Activated CD8-positive, alpha-beta memory T cell treated with anti-CD3 and anti-CD28 coated beads for 36 hours (primary cell): ENCODE results near the gene PSENEN. TPM values are rescaled to one million over a fixed set of nuclear protein-coding genes. Genes with fewer than 3 reads are reported as not detected.

Experiments used
- CTCF ChIA-PET: fragments of 350-600 bp; sonication (Branson Sonifier 250); formaldehyde crosslinking; loops from one replicate; lab custom pipeline; 2021; ENCODE audit warnings: antibody characterized with exemption; lab: Charles Lee
- POLR2A ChIA-PET: fragments of 350-600 bp; sonication (Branson Sonifier 250); formaldehyde crosslinking; loops from one replicate; lab custom pipeline; 2021; ENCODE audit warnings: antibody characterized with exemption; lab: Charles Lee
- total RNA-seq, 2 experiments: library from RNA; stranded (reverse); gene quantifications; one replicate each; pipeline ENCODE4 v1.2.3, GENCODE V29; 2021

Gene PSENEN
- total RNA-seq, 2 experiments from 2014 or later, result 50.8 to 53.4 TPM

- POLR2A ChIA-PET, result interaction anchor here (0.7 to 6.2 kb wide), 2 partner anchors 14 to 29 kb away, joined by 8 to 56 read pairs; no protein-coding TSS in a partner anchor
- CTCF ChIA-PET, result interaction anchor here (0.6 to 6.6 kb wide), 8 partner anchors 11 to 167 kb away, joined by 3 to 67 read pairs (median 4); partner anchors contain the start of gene ZBTB32
Measured at GRCh38 chr19:35715981-35716800, 29.3 kb upstream of the PSENEN start.

- POLR2A ChIA-PET, result interaction anchor here (1.8 kb wide), 1 partner anchor 69 kb away, joined by 4 read pairs; the partner anchor contains the start of gene COX6B1
- CTCF ChIA-PET, result interaction anchor here (2.1 kb wide), 1 partner anchor 23 kb away, joined by 7 read pairs; no protein-coding TSS in a partner anchor
Measured at GRCh38 chr19:35716801-35717664, 28.4 kb upstream of the PSENEN start.

GRCh38 chr19:35717665-35718344 is 27.6 kb upstream of the PSENEN start, which contains the start of gene KMT2B:
Gene KMT2B (plus strand): TSS chr19:35718003. CDS start chr19:35718019, 16 bp downstream.
- POLR2A ChIA-PET, result interaction anchor here (1.4 to 1.8 kb wide), 4 partner anchors 19 to 70 kb away, joined by 4 to 11 read pairs (median 5); partner anchors contain the start of genes COX6B1, PSENEN and U2AF1L4
- CTCF ChIA-PET, result interaction anchor here (1.1 to 2.1 kb wide), 2 partner anchors 16 to 22 kb away, joined by 5 to 7 read pairs; no protein-coding TSS in a partner anchor

GRCh38 chr19:35718345-35719041 is 27.0 kb upstream of the PSENEN start:
- ChIA-PET POLR2A (interaction anchor here (0.5 to 1.8 kb wide), 10 partner anchors 8 to 180 kb away, joined by 3 to 11 read pairs (median 4); partner anchors contain the start of genes COX6B1, PSENEN and U2AF1L4), CTCF (interaction anchor here (1.1 to 2.5 kb wide), 4 partner anchors 17 to 101 kb away, joined by 5 to 11 read pairs (median 6); no protein-coding TSS in a partner anchor)

- ChIA-PET POLR2A (interaction anchor here (0.5 to 2.8 kb wide), 10 partner anchors 10 to 71 kb away, joined by 3 to 11 read pairs (median 5); partner anchors contain the start of genes COX6B1, PSENEN and U2AF1L4), CTCF (interaction anchor here (1.1 to 2.5 kb wide), 5 partner anchors 18 to 100 kb away, joined by 5 to 11 read pairs (median 5); no protein-coding TSS in a partner anchor)
Measured at GRCh38 chr19:35719402-35720162, 25.9 kb upstream of the PSENEN start.

GRCh38 chr19:35720163-35720524 is 25.3 kb upstream of the PSENEN start:
- POLR2A ChIA-PET, result interaction anchor here (0.6 to 2.8 kb wide), 2 partner anchors 13 to 20 kb away, joined by 3 to 10 read pairs; no protein-coding TSS in a partner anchor
- CTCF ChIA-PET, result interaction anchor here (0.8 to 2.5 kb wide), 3 partner anchors 21 to 100 kb away, joined by 5 to 11 read pairs (median 6); no protein-coding TSS in a partner anchor

GRCh38 chr19:35720648-35721047 is 24.8 kb upstream of the PSENEN start:
- ChIA-PET POLR2A (interaction anchor here (0.6 to 2.8 kb wide), 3 partner anchors 12 to 19 kb away, joined by 3 to 10 read pairs (median 4); no protein-coding TSS in a partner anchor), CTCF (interaction anchor here (0.8 to 2.5 kb wide), 3 partner anchors 20 to 99 kb away, joined by 5 to 11 read pairs (median 6); no protein-coding TSS in a partner anchor)

GRCh38 chr19:35721374-35721773 is 24.1 kb upstream of the PSENEN start:
- CTCF ChIA-PET, result no interaction called here
- POLR2A ChIA-PET, result interaction anchor here (0.6 to 2.8 kb wide), 5 partner anchors 8 to 157 kb away, joined by 3 to 10 read pairs (median 3); no protein-coding TSS in a partner anchor

- CTCF ChIA-PET, result no interaction called here
- POLR2A ChIA-PET, result interaction anchor here (2.8 kb wide), 1 partner anchor 17 kb away, joined by 10 read pairs; no protein-coding TSS in a partner anchor
Measured at GRCh38 chr19:35722461-35722860, 23.0 kb upstream of the PSENEN start.

GRCh38 chr19:35722897-35723296 is 22.6 kb upstream of the PSENEN start:
- ChIA-PET POLR2A (interaction anchor here (1.3 kb wide), 1 partner anchor 15 kb away, joined by 5 read pairs; no protein-coding TSS in a partner anchor), CTCF (interaction anchor here (0.6 to 1.1 kb wide), 2 partner anchors 17 to 98 kb away, joined by 4 to 5 read pairs; no protein-coding TSS in a partner anchor)

- ChIA-PET POLR2A (interaction anchor here (1.3 kb wide), 1 partner anchor 14 kb away, joined by 5 read pairs; no protein-coding TSS in a partner anchor), CTCF (interaction anchor here (0.6 to 1.3 kb wide), 3 partner anchors 16 to 97 kb away, joined by 4 to 8 read pairs (median 5); no protein-coding TSS in a partner anchor)
Measured at GRCh38 chr19:35723671-35724070, 21.8 kb upstream of the PSENEN start.

GRCh38 chr19:35724132-35724531 is 21.3 kb upstream of the PSENEN start:
- ChIA-PET CTCF (interaction anchor here (1.3 kb wide), 1 partner anchor 20 kb away, joined by 8 read pairs; no protein-coding TSS in a partner anchor), POLR2A (interaction anchor here (1.3 kb wide), 1 partner anchor 13 kb away, joined by 5 read pairs; no protein-coding TSS in a partner anchor)

- ChIA-PET POLR2A (no interaction called here), CTCF (interaction anchor here (1.3 kb wide), 1 partner anchor 19 kb away, joined by 8 read pairs; no protein-coding TSS in a partner anchor)
Measured at GRCh38 chr19:35724560-35724959, 20.9 kb upstream of the PSENEN start.

GRCh38 chr19:35725216-35725861 is 20.1 kb upstream of the PSENEN start:
- ChIA-PET POLR2A (interaction anchor here (1.4 kb wide), 1 partner anchor 15 kb away, joined by 4 read pairs; no protein-coding TSS in a partner anchor), CTCF (no interaction called here)
